ENCODE results near the gene SSTR3. TPM values are rescaled to one million over a fixed set of nuclear protein-coding genes. Genes with fewer than 3 reads are reported as not detected.

Gene SSTR3
- total and polyA plus RNA-seq, 8 donors: 0.32 to 8.7 (median 1.3) TPM

GRCh38 chr22:37179622-37180420 is 32.5 kb downstream of the SSTR3 start:
- Histone ChIP-seq H3K36me3 (no peaks in the 10 kb centered on the region), H3K27ac (no peak overlapping the region), H3K9me3 (no peaks in the 10 kb centered on the region), H3K27me3 (no peaks in the 10 kb centered on the region), H3K4me3 (no peak overlapping the region), H3K4me1 (peaks cover 0 to 8% (median 0%) of the 10 kb centered on the region in 3 donors)
- ATAC-seq (no peak), FAIRE-seq (no peak), DNase-seq (peak in 2 of 6 donors; percentile 48 to 51)
- intact Hi-C loops (cut with DNase I): no loop called here
- 85 to 87% methylated on average over 31 of the region's 31 CpGs for WGBS, 2 donors
- no peak for TF ChIP-seq CTCF (IDR thresholded peaks at IDR 0.05)

- H3K4me1 ChIP-seq: peaks cover 0 to 8% (median 0%) of the 10 kb centered on the region in 3 donors
- intact Hi-C loops (cut with DNase I): no loop called here
- H3K27me3 ChIP-seq: no peaks in the 10 kb centered on the region
- 86 to 90% methylated on average over 10 of the region's 10 CpGs for WGBS, 2 donors
- no peaks in the 10 kb centered on the region for H3K9me3 ChIP-seq
- DNase-seq: peak in 1 of 6 donors; percentile 36
- H3K36me3 ChIP-seq: no peaks in the 10 kb centered on the region
- no peak for FAIRE-seq
- no peak overlapping the region for H3K27ac ChIP-seq
- ATAC-seq: no peak
- no peak overlapping the region for H3K4me3 ChIP-seq
- no peak for TF ChIP-seq CTCF (IDR thresholded peaks at IDR 0.05)
Measured at GRCh38 chr22:37179126-37179470, 33.2 kb downstream of the SSTR3 start.

- peaks cover 0 to 8% (median 0%) of the 10 kb centered on the region in 3 donors for H3K4me1 ChIP-seq
- intact Hi-C loops (cut with DNase I): no loop called here
- H3K9me3 ChIP-seq: no peaks in the 10 kb centered on the region
- TF ChIP-seq CTCF (IDR thresholded peaks at IDR 0.05): no peak
- no peaks in the 10 kb centered on the region for H3K36me3 ChIP-seq
- DNase-seq (peak in 2 of 6 donors; percentile 29 to 46), ATAC-seq (peak; percentile 36 to 45 (median 42)), FAIRE-seq (no peak)
- no peaks in the 10 kb centered on the region for H3K27me3 ChIP-seq
- H3K27ac ChIP-seq: peak overlapping the region in 1 of 4 donors; percentile 8
- 31% methylated on average over 17 of the region's 17 CpGs for WGBS, 2 donors
- no peak overlapping the region for H3K4me3 ChIP-seq
Measured at GRCh38 chr22:37178350-37179125, 33.7 kb downstream of the SSTR3 start.

- Histone ChIP-seq H3K9me3 (no peaks in the 10 kb centered on the region), H3K36me3 (no peaks in the 10 kb centered on the region), H3K27ac (no peak overlapping the region), H3K4me1 (peaks cover 0 to 8% (median 0%) of the 10 kb centered on the region in 3 donors), H3K27me3 (no peaks in the 10 kb centered on the region), H3K4me3 (no peak overlapping the region)
- FAIRE-seq (no peak), DNase-seq (no peak), ATAC-seq (no peak)
- intact Hi-C loops (cut with DNase I): no loop called here
- TF ChIP-seq CTCF (IDR thresholded peaks at IDR 0.05): no peak
- 82% methylated on average over 3 of the region's 3 CpGs for WGBS, 2 donors
Measured at GRCh38 chr22:37177755-37178154, 34.5 kb downstream of the SSTR3 start.
